Spinal cord (tissue), 10 donors: Measurements from ENCODE around the gene C3orf49. TPM values are rescaled to one million over a fixed set of nuclear protein-coding genes. Genes with fewer than 3 reads are reported as not detected.
A peak's percentile ranks its signal among the peaks of the same experiment; 100 is the strongest.

ENCODE experiments used
- DNase-seq, 6 donors: peaks; one replicate each; pipeline versions ENCODE4 v3.0.0 to v3.0.0-alpha.2; 2013 to 2015; ENCODE audit warnings: low spot score in 6 of 6, low read depth in 4 of 6
- H3K27ac ChIP-seq: one replicate; pipeline ENCODE4 v1.5.1; 2013; ENCODE audit warnings: low read depth, low read length, control low read depth
- H3K27me3 ChIP-seq: one replicate; pipeline ENCODE4 v1.6.1; 2013; ENCODE audit warnings: low read length; ENCODE audit not compliant: control insufficient read depth, insufficient read depth
- H3K36me3 ChIP-seq: one replicate; pipeline ENCODE4 v1.6.1; 2013; ENCODE audit warnings: low read length; ENCODE audit not compliant: control insufficient read depth, insufficient read depth
- H3K4me1 ChIP-seq: one replicate; pipeline ENCODE4 v1.6.1; 2013; ENCODE audit warnings: low read length; ENCODE audit not compliant: control insufficient read depth, insufficient read depth
- H3K4me3 ChIP-seq: one replicate; pipeline ENCODE4 v1.5.1; 2013; ENCODE audit warnings: low read depth, low read length, control low read depth
- H3K9me3 ChIP-seq: one replicate; pipeline ENCODE4 v1.6.1; 2013; ENCODE audit warnings: low read length; ENCODE audit not compliant: control insufficient read depth, insufficient read depth
- WGBS: methylation state at CpG from one replicate; pipeline ENCODE4 v1.1.5; 2013; ENCODE audit warnings: missing lambda C conversion rate; ENCODE audit not compliant: insufficient coverage; 5-methylcytosine and 5-hydroxymethylcytosine counted together
- long read RNA-seq, 4 donors: transcript quantifications; one replicate each; lab custom pipeline, GENCODE V29; 2026
- polyA plus RNA-seq, 2 donors: library from polyadenylated mRNA; unstranded; fragments of 120-200 nt; gene quantifications; one replicate each; pipeline ENCODE4 v1.2.1, GENCODE V29; 2013; ENCODE audit not compliant: insufficient read length in 2 of 2
- total RNA-seq, 2 donors: library from RNA; depleted of rRNA in 1 of 2; stranded (reverse); fragments of 120-200 nt in 1 of 2; fragments of >200 nt in 1 of 2; gene quantifications; one replicate each; pipeline versions ENCODE4 v1.2.3 to v1.2.4, GENCODE V29; 2013 to 2014
- donor health status: healthy.

C3orf49 gene
- not detected for total RNA-seq
- 1 to 10 TPM; 1.3 to 2.0 TPM for polyA plus RNA-seq
- long read RNA-seq, donor 1, partial matches to known transcripts = 68 of 147 reads
- long read RNA-seq, donor 1, other reads (novel, unspliced or antisense) = 79 of 147 reads
- long read RNA-seq, donor 2, partial matches to known transcripts = 14 of 32 reads
- long read RNA-seq, donor 2, other reads (novel, unspliced or antisense) = 18 of 32 reads
- long read RNA-seq, donor 3 = 0 reads
- long read RNA-seq, donor 4, partial matches to known transcripts = 214 of 395 reads
- long read RNA-seq, donor 4, other reads (novel, unspliced or antisense) = 181 of 395 reads

DNA sequence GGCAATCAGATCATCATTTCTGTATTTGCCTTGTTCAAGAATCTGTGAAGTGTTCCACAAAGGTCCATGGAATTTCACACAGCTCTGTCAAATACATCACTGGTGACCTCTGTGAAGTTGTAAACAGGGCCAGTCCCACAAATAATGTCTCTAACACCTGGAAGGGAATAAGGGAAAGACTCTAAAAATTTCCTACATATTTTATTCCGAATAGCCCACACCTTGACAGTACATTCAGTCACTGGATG lies at the start of gene C3orf49:
TSS of gene C3orf49 (plus strand) at position 149 of the 248 bp plus-strand sequence. CDS start 173 bp downstream, outside the sequence.
- H3K27ac ChIP-seq = no peak within 1 kb of the TSS
- no CpG with 5 or more reads among the region's 1 CpG for WGBS
- no peaks in the 10 kb centered on the region for H3K9me3 ChIP-seq
- no peak for DNase-seq
- no peaks in the 10 kb centered on the region for H3K27me3 ChIP-seq
- no peaks in the 10 kb centered on the region for H3K4me1 ChIP-seq
- H3K36me3 ChIP-seq = peaks cover 4% of the 10 kb centered on the region
- H3K4me3 ChIP-seq = no peak within 1 kb of the TSS

DNA sequence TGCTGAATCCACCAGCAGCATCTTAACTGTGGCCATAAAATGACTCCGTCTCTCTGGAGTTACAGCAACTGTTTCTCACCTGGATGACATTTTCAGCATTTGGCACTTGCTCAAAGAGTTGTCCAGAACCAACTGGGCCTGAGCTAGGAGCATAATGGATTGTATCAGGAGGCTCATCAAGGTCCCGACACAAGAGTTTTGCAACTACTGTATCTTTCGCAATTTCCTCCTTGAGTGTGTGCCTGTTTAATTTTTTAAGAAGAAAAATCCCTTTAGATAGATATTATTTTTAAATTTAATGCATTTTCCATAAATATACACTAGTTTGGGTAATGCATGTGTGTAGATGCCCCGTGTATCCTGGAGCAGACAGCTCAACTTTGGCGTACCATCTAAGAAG lies 44.3 kb upstream of the C3orf49 start:
- 95% methylated on average over 3 of the region's 5 CpGs for WGBS
- Histone ChIP-seq H3K4me3 (no peak overlapping the region), H3K9me3 (no peaks in the 10 kb centered on the region), H3K36me3 (no peaks in the 10 kb centered on the region), H3K27me3 (no peaks in the 10 kb centered on the region), H3K4me1 (no peaks in the 10 kb centered on the region), H3K27ac (no peak overlapping the region)
- no peak for DNase-seq

DNA sequence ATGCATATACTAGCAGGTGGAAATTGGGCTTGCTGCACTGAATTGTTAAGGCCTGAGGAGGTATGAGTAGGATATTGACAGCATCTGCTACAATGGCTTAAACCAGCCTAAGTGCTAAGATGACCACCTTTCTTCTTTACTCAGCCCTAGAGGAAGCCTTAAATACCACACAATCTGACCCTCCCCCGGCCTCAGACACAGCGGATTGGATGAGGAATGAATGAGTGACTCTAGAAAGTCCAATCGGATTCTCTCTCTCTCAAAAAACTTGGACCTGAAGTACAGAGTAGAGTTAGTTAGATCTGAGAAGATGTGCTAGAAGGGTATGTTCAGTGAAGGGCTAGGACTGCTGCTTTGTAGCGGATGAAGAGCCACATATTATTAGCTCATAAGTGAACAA lies 39.9 kb upstream of the C3orf49 start:
- no peak for DNase-seq
- WGBS = no CpG with 5 or more reads among the region's 4 CpGs

DNA sequence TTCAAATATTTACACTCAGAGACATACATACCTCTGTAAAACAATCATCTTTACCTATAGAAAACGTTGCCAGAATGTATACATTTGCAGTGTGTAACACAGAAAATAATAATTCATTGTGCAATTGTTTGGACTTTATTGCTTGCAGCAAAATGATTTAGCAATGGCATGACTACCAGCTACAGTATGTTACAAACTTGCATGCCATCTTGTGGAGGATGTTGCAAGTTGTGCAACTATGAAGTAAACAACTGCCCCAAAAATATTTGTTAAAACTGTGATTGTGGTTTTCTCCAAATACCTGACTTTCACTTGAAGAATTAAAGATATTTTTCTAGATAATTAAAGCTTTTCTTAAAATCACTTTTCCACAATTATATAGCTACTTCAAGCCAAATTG lies 27.1 kb upstream of the C3orf49 start:
- H3K4me3 ChIP-seq = no peak overlapping the region
- no CpG with 5 or more reads among the region's 1 CpG for whole genome bisulfite sequencing

More for the DNA sequence above, 39.9 kb upstream of the C3orf49 start:
- no peaks in the 10 kb centered on the region for H3K27me3 ChIP-seq
- no peaks in the 10 kb centered on the region for H3K9me3 ChIP-seq
- H3K4me1 ChIP-seq = no peaks in the 10 kb centered on the region
- H3K27ac ChIP-seq = no peak overlapping the region
- no peak overlapping the region for H3K4me3 ChIP-seq
- H3K36me3 ChIP-seq = no peaks in the 10 kb centered on the region

GRCh38 chr3:63795438-63795837 lies 23.7 kb upstream of the C3orf49 start:
- H3K36me3 ChIP-seq = no peaks in the 10 kb centered on the region
- no peaks in the 10 kb centered on the region for H3K4me1 ChIP-seq
- H3K4me3 ChIP-seq = no peak overlapping the region
- no peaks in the 10 kb centered on the region for H3K27me3 ChIP-seq
- H3K9me3 ChIP-seq = no peaks in the 10 kb centered on the region
- H3K27ac ChIP-seq = no peak overlapping the region
- no peak for DNase-seq
- WGBS = 54% methylated on average over 5 of the region's 6 CpGs

More for the DNA sequence above, 27.1 kb upstream of the C3orf49 start:
- no peaks in the 10 kb centered on the region for H3K9me3 ChIP-seq
- H3K4me1 ChIP-seq = no peaks in the 10 kb centered on the region
- peak in 3 of 6 donors; percentile 43 to 91 (median 69) for DNase-seq
- no peaks in the 10 kb centered on the region for H3K27me3 ChIP-seq
- no peak overlapping the region for H3K27ac ChIP-seq
- H3K36me3 ChIP-seq = no peaks in the 10 kb centered on the region

DNA sequence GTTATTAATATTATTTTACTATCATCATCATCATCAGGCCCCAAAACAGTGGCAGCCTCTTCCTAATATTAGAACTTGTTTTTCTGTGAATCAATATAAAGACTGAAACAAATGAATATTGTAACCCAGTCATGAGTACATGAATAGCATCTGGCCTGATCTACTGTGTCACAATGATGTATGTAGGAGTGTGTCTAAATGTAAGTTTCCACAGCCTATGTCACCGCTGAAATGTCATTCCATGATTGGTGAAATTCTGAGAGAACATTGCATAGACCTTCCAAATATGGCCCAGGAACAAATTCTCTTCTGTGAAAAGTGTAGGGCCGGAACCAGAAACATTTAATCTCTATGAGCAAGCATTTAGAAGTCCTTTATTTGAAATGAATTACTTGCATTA lies 20.6 kb upstream of the C3orf49 start:
- no peaks in the 10 kb centered on the region for H3K27me3 ChIP-seq
- no peak overlapping the region for H3K27ac ChIP-seq
- H3K4me1 ChIP-seq = no peaks in the 10 kb centered on the region
- WGBS = no CpG with 5 or more reads among the region's 2 CpGs
- no peaks in the 10 kb centered on the region for H3K36me3 ChIP-seq
- no peaks in the 10 kb centered on the region for H3K9me3 ChIP-seq
- no peak overlapping the region for H3K4me3 ChIP-seq
- DNase-seq = no peak

DNA sequence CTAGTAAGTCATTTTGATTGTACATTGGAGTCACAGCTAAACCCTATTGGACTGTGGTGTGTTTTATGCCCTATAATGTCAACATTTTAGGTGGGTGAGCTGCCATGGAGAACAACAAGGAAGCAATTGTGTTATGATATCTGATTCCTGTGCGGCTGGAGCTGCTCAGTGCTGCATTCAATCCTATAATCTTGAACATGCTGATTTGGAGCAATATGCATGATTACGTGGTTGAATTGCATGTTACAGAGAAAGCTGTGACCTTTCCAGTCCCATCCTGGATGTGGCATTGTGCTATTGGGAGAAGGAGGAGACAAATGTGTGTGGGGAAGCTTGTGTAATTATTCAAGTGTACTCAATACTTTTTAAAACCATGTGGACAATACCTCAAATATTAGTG lies 20.1 kb upstream of the C3orf49 start:
- Histone ChIP-seq H3K9me3 (no peaks in the 10 kb centered on the region), H3K27me3 (no peaks in the 10 kb centered on the region), H3K27ac (no peak overlapping the region), H3K4me3 (no peak overlapping the region), H3K36me3 (no peaks in the 10 kb centered on the region), H3K4me1 (no peaks in the 10 kb centered on the region)
- 67% methylated on average over 1 of the region's 2 CpGs for WGBS
- DNase-seq = no peak

- DNase-seq = peak in 1 of 6 donors; percentile 75
- Histone ChIP-seq H3K36me3 (no peaks in the 10 kb centered on the region), H3K27ac (no peak overlapping the region), H3K4me3 (no peak overlapping the region), H3K9me3 (no peaks in the 10 kb centered on the region), H3K27me3 (no peaks in the 10 kb centered on the region), H3K4me1 (no peaks in the 10 kb centered on the region)
- 54% methylated on average over 3 of the region's 5 CpGs for WGBS
Measured at GRCh38 chr3:63800097-63800496, 19.0 kb upstream of the C3orf49 start.

DNA sequence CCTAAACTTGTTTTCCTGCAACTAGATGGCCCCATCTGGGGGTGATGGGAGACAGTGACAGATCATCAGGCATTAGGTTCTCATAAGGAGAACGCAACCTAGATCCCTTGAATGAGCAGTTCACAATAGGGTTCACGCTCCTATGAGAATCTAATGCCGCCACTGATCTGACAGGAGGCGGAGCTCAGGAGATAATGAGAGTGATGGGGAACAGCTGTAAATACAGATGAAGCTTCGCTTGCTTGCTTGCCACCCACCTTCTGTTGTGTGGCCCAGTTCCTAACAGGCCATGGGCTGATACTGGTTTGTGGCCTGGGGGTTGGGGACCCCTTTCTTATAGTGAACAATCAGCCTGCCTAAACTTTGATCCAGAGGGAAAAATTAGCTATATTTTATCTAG lies 15.2 kb upstream of the C3orf49 start:
- Histone ChIP-seq H3K4me3 (no peak overlapping the region), H3K9me3 (no peaks in the 10 kb centered on the region), H3K27ac (no peak overlapping the region), H3K36me3 (no peaks in the 10 kb centered on the region), H3K4me1 (no peaks in the 10 kb centered on the region), H3K27me3 (no peaks in the 10 kb centered on the region)
- 81% methylated on average over 4 of the region's 5 CpGs for WGBS
- DNase-seq = no peak

- Histone ChIP-seq H3K9me3 (no peaks in the 10 kb centered on the region), H3K36me3 (no peaks in the 10 kb centered on the region), H3K27ac (no peak overlapping the region), H3K4me1 (no peaks in the 10 kb centered on the region), H3K27me3 (no peaks in the 10 kb centered on the region), H3K4me3 (no peak overlapping the region)
- no CpG with 5 or more reads among the region's 5 CpGs for WGBS
- no peak for DNase-seq
Measured at GRCh38 chr3:63807961-63808565, 11.0 kb upstream of the C3orf49 start.
